ENCODE results near the gene CDCA7. TPM values are rescaled to one million over a fixed set of nuclear protein-coding genes. Genes with fewer than 3 reads are reported as not detected.

CDCA7 gene
- total and polyA plus RNA-seq, 2 donors from 2014 or later: 0.34 to 2.0 TPM

DNA sequence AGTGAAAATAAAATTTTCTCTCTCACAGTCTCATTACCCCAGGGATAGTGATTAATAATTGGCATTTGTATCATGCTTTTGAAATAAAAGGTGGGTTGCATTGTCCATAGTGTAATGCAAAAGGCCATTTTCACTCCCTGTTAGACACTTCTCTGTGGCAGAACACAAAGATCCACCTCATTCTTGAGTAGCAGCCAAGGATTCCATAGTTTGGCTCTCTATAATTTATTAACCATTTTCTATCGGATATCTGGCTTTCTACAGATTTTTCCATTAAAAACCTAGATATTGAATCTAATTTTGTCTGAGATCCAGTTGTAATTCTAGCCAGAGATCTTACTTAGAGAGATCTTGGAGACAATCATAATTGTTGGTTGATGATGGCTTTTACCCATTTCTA, 39.0 kb downstream of the CDCA7 start:
- no peak overlapping the region for H3K27ac ChIP-seq (ENCODE audit: low read depth in 2 of 2, low read length in 2 of 2)
- FAIRE-seq: no peak
- intact Hi-C loops (cut with DNase I): no loop called here
- H3K4me1 ChIP-seq (ENCODE audit: control insufficient read depth in 2 of 3, insufficient read depth in 2 of 3, low read depth in 1 of 3, low read length in 3 of 3): no peaks in the 10 kb centered on the region
- TF ChIP-seq, protein P1, sequence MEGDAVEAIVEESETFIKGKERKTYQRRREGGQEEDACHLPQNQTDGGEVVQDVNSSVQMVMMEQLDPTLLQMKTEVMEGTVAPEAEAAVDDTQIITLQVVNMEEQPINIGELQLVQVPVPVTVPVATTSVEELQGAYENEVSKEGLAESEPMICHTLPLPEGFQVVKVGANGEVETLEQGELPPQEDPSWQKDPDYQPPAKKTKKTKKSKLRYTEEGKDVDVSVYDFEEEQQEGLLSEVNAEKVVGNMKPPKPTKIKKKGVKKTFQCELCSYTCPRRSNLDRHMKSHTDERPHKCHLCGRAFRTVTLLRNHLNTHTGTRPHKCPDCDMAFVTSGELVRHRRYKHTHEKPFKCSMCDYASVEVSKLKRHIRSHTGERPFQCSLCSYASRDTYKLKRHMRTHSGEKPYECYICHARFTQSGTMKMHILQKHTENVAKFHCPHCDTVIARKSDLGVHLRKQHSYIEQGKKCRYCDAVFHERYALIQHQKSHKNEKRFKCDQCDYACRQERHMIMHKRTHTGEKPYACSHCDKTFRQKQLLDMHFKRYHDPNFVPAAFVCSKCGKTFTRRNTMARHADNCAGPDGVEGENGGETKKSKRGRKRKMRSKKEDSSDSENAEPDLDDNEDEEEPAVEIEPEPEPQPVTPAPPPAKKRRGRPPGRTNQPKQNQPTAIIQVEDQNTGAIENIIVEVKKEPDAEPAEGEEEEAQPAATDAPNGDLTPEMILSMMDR (IDR thresholded peaks at IDR 0.05; ENCODE audit: borderline replicate concordance, extremely low read depth, insufficient read depth): no peak
- H3K9ac ChIP-seq (ENCODE audit: low read length in 3 of 3): no peak overlapping the region
- no peaks in the 10 kb centered on the region for H3K9me3 ChIP-seq (ENCODE audit: control insufficient read depth in 2 of 3, insufficient read depth in 1 of 3, low read length in 3 of 3)
- DNase-seq: no peak
- H3K36me3 ChIP-seq (ENCODE audit: control insufficient read depth in 2 of 3, insufficient read depth in 3 of 3, low read length in 3 of 3): no peaks in the 10 kb centered on the region
- H3K27me3 ChIP-seq (ENCODE audit: control insufficient read depth, insufficient read depth, low read length): no peaks in the 10 kb centered on the region
- H3K4me3 ChIP-seq (ENCODE audit: low read length in 3 of 3): no peak overlapping the region

DNA sequence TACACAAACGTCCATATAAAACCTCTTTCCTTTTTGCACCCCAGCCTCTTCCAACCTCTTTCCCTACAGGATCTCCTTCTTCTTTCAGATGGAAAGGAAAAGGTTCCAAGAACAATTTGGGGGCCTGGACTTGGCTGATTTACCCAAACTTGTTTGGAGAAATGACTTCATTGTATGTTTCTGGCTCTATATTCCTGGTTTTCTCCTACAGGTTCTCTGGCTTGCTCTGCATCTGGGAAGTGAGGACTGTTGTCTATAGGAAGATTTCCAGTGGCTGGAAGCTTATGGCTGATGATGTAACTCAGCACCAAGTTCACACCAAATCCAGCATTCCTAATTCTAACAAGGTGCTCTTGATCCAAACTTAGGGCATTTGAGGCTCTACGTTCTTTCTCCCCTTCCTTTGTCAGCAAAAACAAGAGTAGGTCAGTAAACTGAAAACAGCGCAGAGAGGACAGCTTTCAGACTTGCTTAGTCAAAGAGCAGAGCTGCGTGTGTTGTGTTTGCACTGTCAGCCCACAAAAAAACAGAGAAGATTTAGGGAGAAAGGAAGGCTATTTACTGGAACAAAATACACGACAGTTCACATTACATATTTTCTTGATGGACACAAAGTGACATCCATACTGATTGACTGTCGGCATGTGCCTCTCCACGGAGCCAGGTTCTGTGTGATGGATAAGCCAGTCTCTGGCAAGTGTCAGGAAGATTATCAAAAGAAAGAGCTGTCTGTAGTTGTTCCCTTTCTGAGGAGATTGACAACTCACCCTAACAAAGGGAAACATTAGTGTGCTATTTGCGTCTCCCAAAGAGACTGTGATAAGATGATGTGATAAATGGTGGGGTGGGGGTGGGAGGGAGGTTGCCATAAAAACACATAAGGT, 39.7 kb downstream of the CDCA7 start:
- Histone ChIP-seq H3K9ac (ENCODE audit: low read length in 3 of 3) (no peak overlapping the region), H3K36me3 (ENCODE audit: control insufficient read depth in 2 of 3, insufficient read depth in 3 of 3, low read length in 3 of 3) (no peaks in the 10 kb centered on the region), H3K4me1 (ENCODE audit: control insufficient read depth in 2 of 3, insufficient read depth in 2 of 3, low read depth in 1 of 3, low read length in 3 of 3) (no peaks in the 10 kb centered on the region), H3K4me3 (ENCODE audit: low read length in 3 of 3) (no peak overlapping the region), H3K9me3 (ENCODE audit: control insufficient read depth in 2 of 3, insufficient read depth in 1 of 3, low read length in 3 of 3) (no peaks in the 10 kb centered on the region), H3K27me3 (ENCODE audit: control insufficient read depth, insufficient read depth, low read length) (no peaks in the 10 kb centered on the region), H3K27ac (ENCODE audit: low read depth in 2 of 2, low read length in 2 of 2) (no peak overlapping the region)
- intact Hi-C loops (cut with DNase I): no loop called here
- DNase-seq (no peak), FAIRE-seq (no peak)
- TF ChIP-seq, protein P1 (IDR thresholded peaks at IDR 0.05; ENCODE audit: borderline replicate concordance, extremely low read depth, insufficient read depth): no peak

DNA sequence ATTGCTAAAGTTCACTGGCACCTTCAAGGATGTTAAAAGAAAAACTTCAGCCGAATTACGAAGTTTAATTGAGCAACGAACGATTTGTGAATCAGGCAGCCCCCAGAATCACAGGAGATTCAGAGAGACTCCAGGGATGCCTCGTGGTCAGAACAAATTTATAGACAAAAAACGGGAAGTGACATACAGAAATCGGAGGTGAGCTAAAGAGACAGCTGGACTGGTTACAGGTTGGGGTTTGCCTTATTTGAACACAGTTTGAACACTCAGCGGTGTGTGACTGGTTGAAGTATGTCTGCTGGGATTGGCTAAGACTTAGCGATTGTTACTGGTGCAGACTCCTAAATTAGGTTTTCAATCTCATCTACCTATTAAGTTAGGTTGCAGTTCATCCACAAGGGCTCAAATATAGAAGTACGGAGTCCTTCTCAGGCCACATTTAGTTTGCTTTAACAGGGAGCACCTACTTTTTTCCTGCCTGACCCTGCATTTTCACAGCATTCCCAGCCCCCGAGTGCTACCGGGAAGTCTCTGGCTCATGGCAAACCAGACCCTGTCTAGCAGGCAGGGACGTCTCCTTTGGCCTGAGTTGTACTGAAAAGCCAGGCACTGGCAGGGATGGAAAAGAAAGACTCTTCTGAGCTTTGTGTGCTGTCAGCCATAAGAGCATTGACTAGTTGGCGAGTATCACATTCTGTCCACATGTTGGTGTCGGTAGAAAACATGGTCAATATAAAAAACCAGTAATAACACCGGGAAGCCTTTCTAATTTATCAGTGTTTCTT, 41.1 kb downstream of the CDCA7 start:
- FAIRE-seq: no peak
- Histone ChIP-seq H3K4me1 (ENCODE audit: control insufficient read depth in 2 of 3, insufficient read depth in 2 of 3, low read depth in 1 of 3, low read length in 3 of 3) (no peaks in the 10 kb centered on the region), H3K27me3 (ENCODE audit: control insufficient read depth, insufficient read depth, low read length) (peaks cover 1% of the 10 kb centered on the region), H3K9ac (ENCODE audit: low read length in 3 of 3) (no peak overlapping the region), H3K27ac (ENCODE audit: low read depth in 2 of 2, low read length in 2 of 2) (no peak overlapping the region), H3K36me3 (ENCODE audit: control insufficient read depth in 2 of 3, insufficient read depth in 3 of 3, low read length in 3 of 3) (no peaks in the 10 kb centered on the region), H3K9me3 (ENCODE audit: control insufficient read depth in 2 of 3, insufficient read depth in 1 of 3, low read length in 3 of 3) (no peaks in the 10 kb centered on the region), H3K4me3 (ENCODE audit: low read length in 3 of 3) (no peak overlapping the region)
- no peak for DNase-seq
- intact Hi-C loops (cut with DNase I): no loop called here
- TF ChIP-seq, protein P1 (IDR thresholded peaks at IDR 0.05; ENCODE audit: borderline replicate concordance, extremely low read depth, insufficient read depth): no peak
